ENCODE results near the gene EN2.

EN2 gene

GRCh38 chr7:155510975-155511701 lies 53.2 kb downstream of the EN2 start:
- DNase-seq, result no peak

GRCh38 chr7:155511702-155511996 lies 53.7 kb downstream of the EN2 start:
- no peak for DNase-seq

GRCh38 chr7:155512246-155512887 lies 54.4 kb downstream of the EN2 start:
- DNase-seq, result no peak

- DNase-seq, result no peak
Observed at GRCh38 chr7:155513543-155514285, 55.8 kb downstream of the EN2 start.

GRCh38 chr7:155514296-155514695 lies 56.4 kb downstream of the EN2 start:
- DNase-seq, result no peak
